Activated T-helper 17 cell treated with anti-CD3 and anti-CD28 coated beads, Interleukin-2, amount 50 U/mL, for 72 hours (primary cell): ENCODE results near the gene LSAMP. TPM values are rescaled to one million over a fixed set of nuclear protein-coding genes. Genes with fewer than 3 reads are reported as not detected.

Experiments
- ATAC-seq: fragments of 150-1000 bp; cut with Tn5 transposase; replicated peaks from 2 replicates; pipeline ENCODE4 v1.10.0; 2021; ENCODE audit warnings: mild to moderate bottlenecking, moderate library complexity
- H3K27ac Mint-ChIP-seq: one replicate; pipeline ENCODE4 v1.8.0; 2022; ENCODE audit warnings: mixed read lengths
- H3K27me3 Mint-ChIP-seq: one replicate; pipeline ENCODE4 v1.8.0; 2022; ENCODE audit warnings: mixed read lengths
- H3K36me3 Mint-ChIP-seq: one replicate; pipeline ENCODE4 v1.8.0; 2022; ENCODE audit warnings: low read depth, mild to moderate bottlenecking, mixed read lengths
- H3K4me1 Mint-ChIP-seq: one replicate; pipeline ENCODE4 v1.8.0; 2022; ENCODE audit warnings: mixed read lengths
- H3K4me3 Mint-ChIP-seq: one replicate; pipeline ENCODE4 v1.8.0; 2022; ENCODE audit warnings: mild to moderate bottlenecking, mixed read lengths
- H3K9me3 Mint-ChIP-seq: one replicate; pipeline ENCODE4 v1.8.0; 2022; ENCODE audit warnings: mixed read lengths
- total RNA-seq, 2 donors: library from RNA; stranded (reverse); gene quantifications; one replicate each; pipeline ENCODE4 v1.2.3, GENCODE V29; 2022

Gene LSAMP
- total RNA-seq, 2 donors from 2014 or later = not detected

GRCh38 chr3:116065501-116065900 lies 379.8 kb downstream of the LSAMP start:
- H3K27me3 Mint-ChIP-seq = no peaks in the 10 kb centered on the region
- H3K4me1 Mint-ChIP-seq = no peaks in the 10 kb centered on the region
- H3K27ac Mint-ChIP-seq = no peak overlapping the region
- ATAC-seq = no peak
- no peaks in the 10 kb centered on the region for H3K36me3 Mint-ChIP-seq
- H3K4me3 Mint-ChIP-seq = no peak overlapping the region
- H3K9me3 Mint-ChIP-seq = no peaks in the 10 kb centered on the region

GRCh38 chr3:116064646-116065045 lies 380.6 kb downstream of the LSAMP start:
- Mint-ChIP-seq H3K4me3 (no peak overlapping the region), H3K4me1 (no peaks in the 10 kb centered on the region), H3K36me3 (no peaks in the 10 kb centered on the region), H3K9me3 (no peaks in the 10 kb centered on the region), H3K27ac (no peak overlapping the region), H3K27me3 (no peaks in the 10 kb centered on the region)
- ATAC-seq = no peak

GRCh38 chr3:116059421-116060096 lies 385.7 kb downstream of the LSAMP start:
- no peak for ATAC-seq
- Mint-ChIP-seq H3K4me1 (no peaks in the 10 kb centered on the region), H3K27ac (no peak overlapping the region), H3K27me3 (no peaks in the 10 kb centered on the region), H3K9me3 (no peaks in the 10 kb centered on the region), H3K4me3 (no peak overlapping the region), H3K36me3 (no peaks in the 10 kb centered on the region)

- Mint-ChIP-seq H3K27me3 (no peaks in the 10 kb centered on the region), H3K27ac (no peak overlapping the region), H3K4me3 (no peak overlapping the region), H3K36me3 (no peaks in the 10 kb centered on the region), H3K4me1 (no peaks in the 10 kb centered on the region), H3K9me3 (no peaks in the 10 kb centered on the region)
- ATAC-seq = no peak
These were observed 386.4 kb downstream of the LSAMP start for GRCh38 chr3:116058844-116059243.

- H3K4me1 Mint-ChIP-seq = no peaks in the 10 kb centered on the region
These were observed 387.8 kb downstream of the LSAMP start for GRCh38 chr3:116057400-116058006.

GRCh38 chr3:116056280-116056679 lies 389.0 kb downstream of the LSAMP start:
- H3K4me3 Mint-ChIP-seq = no peak overlapping the region
- no peak overlapping the region for H3K27ac Mint-ChIP-seq
- no peaks in the 10 kb centered on the region for H3K36me3 Mint-ChIP-seq

More at GRCh38 chr3:116057400-116058006, 387.8 kb downstream of the LSAMP start:
- H3K27ac Mint-ChIP-seq = no peak overlapping the region
- no peaks in the 10 kb centered on the region for H3K27me3 Mint-ChIP-seq
- no peak overlapping the region for H3K4me3 Mint-ChIP-seq
- H3K36me3 Mint-ChIP-seq = no peaks in the 10 kb centered on the region
- ATAC-seq = no peak
- no peaks in the 10 kb centered on the region for H3K9me3 Mint-ChIP-seq

GRCh38 chr3:116053017-116053416 lies 392.3 kb downstream of the LSAMP start:
- no peak overlapping the region for H3K4me3 Mint-ChIP-seq

More at GRCh38 chr3:116056280-116056679, 389.0 kb downstream of the LSAMP start:
- ATAC-seq = no peak
- Mint-ChIP-seq H3K9me3 (no peaks in the 10 kb centered on the region), H3K4me1 (no peaks in the 10 kb centered on the region), H3K27me3 (no peaks in the 10 kb centered on the region)

GRCh38 chr3:116052602-116053001 lies 392.7 kb downstream of the LSAMP start:
- no peaks in the 10 kb centered on the region for H3K36me3 Mint-ChIP-seq
- no peak overlapping the region for H3K27ac Mint-ChIP-seq
- H3K27me3 Mint-ChIP-seq = no peaks in the 10 kb centered on the region
- ATAC-seq = no peak
- H3K4me3 Mint-ChIP-seq = no peak overlapping the region
- H3K9me3 Mint-ChIP-seq = no peaks in the 10 kb centered on the region
- H3K4me1 Mint-ChIP-seq = no peaks in the 10 kb centered on the region

More at GRCh38 chr3:116053017-116053416, 392.3 kb downstream of the LSAMP start:
- Mint-ChIP-seq H3K4me1 (no peaks in the 10 kb centered on the region), H3K36me3 (no peaks in the 10 kb centered on the region), H3K27ac (no peak overlapping the region), H3K9me3 (no peaks in the 10 kb centered on the region), H3K27me3 (no peaks in the 10 kb centered on the region)
- no peak for ATAC-seq

- H3K4me3 Mint-ChIP-seq = no peak overlapping the region
- H3K27me3 Mint-ChIP-seq = no peaks in the 10 kb centered on the region
- no peak for ATAC-seq
- no peaks in the 10 kb centered on the region for H3K36me3 Mint-ChIP-seq
- no peak overlapping the region for H3K27ac Mint-ChIP-seq
- H3K4me1 Mint-ChIP-seq = no peaks in the 10 kb centered on the region
- no peaks in the 10 kb centered on the region for H3K9me3 Mint-ChIP-seq
These were observed 393.7 kb downstream of the LSAMP start for GRCh38 chr3:116051586-116051985.

GRCh38 chr3:116051040-116051439 lies 394.2 kb downstream of the LSAMP start:
- Mint-ChIP-seq H3K27me3 (no peaks in the 10 kb centered on the region), H3K4me3 (no peak overlapping the region)

GRCh38 chr3:116050311-116050915 lies 394.9 kb downstream of the LSAMP start:
- no peak for ATAC-seq
- no peak overlapping the region for H3K4me3 Mint-ChIP-seq
- no peak overlapping the region for H3K27ac Mint-ChIP-seq
- no peaks in the 10 kb centered on the region for H3K27me3 Mint-ChIP-seq
- H3K36me3 Mint-ChIP-seq = no peaks in the 10 kb centered on the region
- no peaks in the 10 kb centered on the region for H3K9me3 Mint-ChIP-seq
- no peaks in the 10 kb centered on the region for H3K4me1 Mint-ChIP-seq

More at GRCh38 chr3:116051040-116051439, 394.2 kb downstream of the LSAMP start:
- Mint-ChIP-seq H3K36me3 (no peaks in the 10 kb centered on the region), H3K9me3 (no peaks in the 10 kb centered on the region), H3K4me1 (no peaks in the 10 kb centered on the region), H3K27ac (no peak overlapping the region)
- no peak for ATAC-seq

- no peak for ATAC-seq
- H3K36me3 Mint-ChIP-seq = no peaks in the 10 kb centered on the region
- H3K4me3 Mint-ChIP-seq = no peak overlapping the region
- no peaks in the 10 kb centered on the region for H3K4me1 Mint-ChIP-seq
- H3K27ac Mint-ChIP-seq = no peak overlapping the region
- H3K27me3 Mint-ChIP-seq = peaks cover 4% of the 10 kb centered on the region
- H3K9me3 Mint-ChIP-seq = no peaks in the 10 kb centered on the region
These were observed 396.3 kb downstream of the LSAMP start for GRCh38 chr3:116048991-116049390.

- no peak for ATAC-seq
These were observed 398.9 kb downstream of the LSAMP start for GRCh38 chr3:116046350-116046749.

GRCh38 chr3:116045314-116045713 lies 400.0 kb downstream of the LSAMP start:
- no peak for ATAC-seq
- peaks cover 4% of the 10 kb centered on the region for H3K27me3 Mint-ChIP-seq
- no peaks in the 10 kb centered on the region for H3K9me3 Mint-ChIP-seq
- H3K27ac Mint-ChIP-seq = no peak overlapping the region
- H3K4me1 Mint-ChIP-seq = no peaks in the 10 kb centered on the region
- H3K36me3 Mint-ChIP-seq = no peaks in the 10 kb centered on the region
- no peak overlapping the region for H3K4me3 Mint-ChIP-seq

More at GRCh38 chr3:116046350-116046749, 398.9 kb downstream of the LSAMP start:
- Mint-ChIP-seq H3K27me3 (peaks cover 4% of the 10 kb centered on the region), H3K4me1 (no peaks in the 10 kb centered on the region), H3K36me3 (no peaks in the 10 kb centered on the region), H3K4me3 (no peak overlapping the region), H3K27ac (no peak overlapping the region), H3K9me3 (no peaks in the 10 kb centered on the region)

- Mint-ChIP-seq H3K4me1 (no peaks in the 10 kb centered on the region), H3K9me3 (no peaks in the 10 kb centered on the region)
These were observed 405.1 kb downstream of the LSAMP start for GRCh38 chr3:116040152-116040551.

More at GRCh38 chr3:116040152-116040551, 405.1 kb downstream of the LSAMP start:
- H3K4me3 Mint-ChIP-seq = no peak overlapping the region
- H3K36me3 Mint-ChIP-seq = no peaks in the 10 kb centered on the region
- H3K27ac Mint-ChIP-seq = no peak overlapping the region
- ATAC-seq = no peak
- peaks cover 4% of the 10 kb centered on the region for H3K27me3 Mint-ChIP-seq
